Effector CD4-positive, alpha-beta T cell (primary cell): Measurements from ENCODE around the gene SEC16B.

ENCODE experiments used
- DNase-seq: peaks from one replicate; pipeline ENCODE4 v3.0.0-alpha.2; 2020

The SEC16B gene

DNA sequence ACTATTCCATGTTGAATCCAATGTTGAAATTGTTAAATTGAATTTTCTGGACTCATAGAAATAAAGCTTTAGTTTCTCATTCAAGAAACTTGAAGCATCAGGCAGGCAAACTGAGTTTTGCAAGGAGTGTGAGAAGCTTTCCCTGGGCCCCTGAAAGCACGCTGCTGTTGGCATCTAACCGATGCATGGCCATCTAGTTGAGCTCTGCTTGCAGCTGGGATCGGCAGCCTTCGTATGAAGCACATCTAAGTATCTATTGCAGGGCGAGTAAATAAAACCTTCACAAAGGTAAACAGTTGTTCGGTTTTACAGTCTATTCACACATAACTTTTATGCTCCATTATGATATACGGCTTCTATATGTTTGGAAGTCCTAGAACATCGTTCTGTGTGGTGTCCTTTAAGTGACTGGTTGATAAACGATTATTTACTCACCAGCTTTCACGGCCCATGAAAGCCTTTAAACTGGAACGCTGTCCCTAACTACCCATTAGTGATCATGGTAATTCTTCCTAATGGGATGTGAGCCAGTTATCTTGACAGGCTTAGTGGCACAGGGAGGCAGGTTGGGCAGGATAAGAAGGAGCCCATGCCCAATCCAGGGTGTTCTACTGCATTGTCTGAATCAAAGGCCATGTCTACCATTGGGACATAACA, 71.7 kb downstream of the SEC16B start:
- no peak for DNase-seq

- DNase-seq: no peak
These were observed 72.4 kb downstream of the SEC16B start for GRCh38 chr1:177897281-177897997.
